Measurements from ENCODE around the gene FGF14. TPM values are rescaled to one million over a fixed set of nuclear protein-coding genes. Genes with fewer than 3 reads are reported as not detected.
A peak's percentile ranks its signal among the peaks of the same experiment; 100 is the strongest.

FGF14 gene
- under 1 TPM; under 0.01 to 0.28 TPM for total RNA-seq

DNA sequence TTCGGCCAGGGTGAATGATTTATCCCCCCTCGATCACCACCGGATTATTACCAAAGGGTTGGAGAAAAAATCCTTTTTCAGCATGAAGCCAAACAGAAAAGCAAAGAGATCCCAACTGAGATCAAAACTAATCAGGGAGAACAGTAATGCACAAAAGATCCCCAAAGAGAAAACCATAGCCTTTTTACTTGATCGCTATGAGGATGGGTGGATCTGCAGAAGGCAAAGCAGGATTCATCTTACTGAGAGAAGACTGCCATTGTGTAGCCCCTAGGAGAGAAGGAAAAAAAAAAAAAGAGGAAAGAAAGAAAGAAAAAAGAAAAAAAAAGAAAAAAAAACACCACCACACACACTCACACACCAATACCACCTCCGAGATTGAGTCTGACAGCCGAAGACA is at the start of gene FGF14:
Gene FGF14, minus strand, starts transcription at position 283 of the 400 bp plus-strand sequence.
- intact Hi-C loops (cut with DNase I) = no loop called here
- Histone ChIP-seq H3K36me3 (no peaks in the 10 kb centered on the region), H3K9me3 (no peaks in the 10 kb centered on the region), H3K27me3 (replicated peaks; ENCODE audit: insufficient read depth) (peaks cover 10% of the 10 kb centered on the region), H3K4me3 (peak within 1 kb of the TSS in 1 of 2 donors; percentile 22), H3K27ac (no peak within 1 kb of the TSS), H3K4me1 (replicated peaks) (no peaks in the 10 kb centered on the region)
- WGBS = 10% methylated on average over 6 of the region's 6 CpGs
- TF ChIP-seq, protein P1, sequence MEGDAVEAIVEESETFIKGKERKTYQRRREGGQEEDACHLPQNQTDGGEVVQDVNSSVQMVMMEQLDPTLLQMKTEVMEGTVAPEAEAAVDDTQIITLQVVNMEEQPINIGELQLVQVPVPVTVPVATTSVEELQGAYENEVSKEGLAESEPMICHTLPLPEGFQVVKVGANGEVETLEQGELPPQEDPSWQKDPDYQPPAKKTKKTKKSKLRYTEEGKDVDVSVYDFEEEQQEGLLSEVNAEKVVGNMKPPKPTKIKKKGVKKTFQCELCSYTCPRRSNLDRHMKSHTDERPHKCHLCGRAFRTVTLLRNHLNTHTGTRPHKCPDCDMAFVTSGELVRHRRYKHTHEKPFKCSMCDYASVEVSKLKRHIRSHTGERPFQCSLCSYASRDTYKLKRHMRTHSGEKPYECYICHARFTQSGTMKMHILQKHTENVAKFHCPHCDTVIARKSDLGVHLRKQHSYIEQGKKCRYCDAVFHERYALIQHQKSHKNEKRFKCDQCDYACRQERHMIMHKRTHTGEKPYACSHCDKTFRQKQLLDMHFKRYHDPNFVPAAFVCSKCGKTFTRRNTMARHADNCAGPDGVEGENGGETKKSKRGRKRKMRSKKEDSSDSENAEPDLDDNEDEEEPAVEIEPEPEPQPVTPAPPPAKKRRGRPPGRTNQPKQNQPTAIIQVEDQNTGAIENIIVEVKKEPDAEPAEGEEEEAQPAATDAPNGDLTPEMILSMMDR (IDR thresholded peaks at IDR 0.05) = no peak
- TF ChIP-seq POLR2AphosphoS5 (IDR thresholded peaks at IDR 0.05) = no peak
- TF ChIP-seq POLR2A (IDR thresholded peaks at IDR 0.05) = no peak
- DNase-seq (ENCODE audit: low spot score) = no peak

DNA sequence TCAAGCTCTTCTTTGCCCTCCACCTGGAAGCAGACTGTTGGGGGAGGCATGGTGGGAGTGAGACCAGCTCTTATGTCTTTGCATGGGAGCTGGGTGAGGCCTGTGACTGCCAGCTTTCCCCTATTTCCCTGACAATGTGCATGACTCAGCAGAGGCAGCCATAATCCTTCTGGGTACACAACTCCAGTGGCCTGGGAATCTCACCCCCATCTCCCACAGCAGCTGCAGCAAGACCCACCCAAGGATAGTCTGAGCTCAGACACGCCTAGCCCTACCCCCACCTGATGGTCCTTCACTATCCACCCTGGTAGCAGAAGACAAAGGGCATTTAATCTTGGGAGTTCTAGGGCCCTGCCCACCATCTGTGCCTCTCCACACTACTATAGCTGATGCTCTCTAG is 41.4 kb upstream of the FGF14 start:
- H3K36me3 ChIP-seq = no peaks in the 10 kb centered on the region
- no peaks in the 10 kb centered on the region for H3K4me1 ChIP-seq (replicated peaks)
- 90% methylated on average over 1 of the region's 1 CpG for WGBS
- H3K27me3 ChIP-seq (replicated peaks; ENCODE audit: insufficient read depth) = no peaks in the 10 kb centered on the region
- H3K27ac ChIP-seq = no peak overlapping the region
- TF ChIP-seq POLR2AphosphoS5 (IDR thresholded peaks at IDR 0.05) (no peak), POLR2A (IDR thresholded peaks at IDR 0.05) (no peak)
- TF ChIP-seq, protein P1 (IDR thresholded peaks at IDR 0.05) = no peak
- no peak overlapping the region for H3K4me3 ChIP-seq
- DNase-seq (ENCODE audit: low spot score) = no peak
- intact Hi-C loops (cut with DNase I) = no loop called here
- no peaks in the 10 kb centered on the region for H3K9me3 ChIP-seq

DNA sequence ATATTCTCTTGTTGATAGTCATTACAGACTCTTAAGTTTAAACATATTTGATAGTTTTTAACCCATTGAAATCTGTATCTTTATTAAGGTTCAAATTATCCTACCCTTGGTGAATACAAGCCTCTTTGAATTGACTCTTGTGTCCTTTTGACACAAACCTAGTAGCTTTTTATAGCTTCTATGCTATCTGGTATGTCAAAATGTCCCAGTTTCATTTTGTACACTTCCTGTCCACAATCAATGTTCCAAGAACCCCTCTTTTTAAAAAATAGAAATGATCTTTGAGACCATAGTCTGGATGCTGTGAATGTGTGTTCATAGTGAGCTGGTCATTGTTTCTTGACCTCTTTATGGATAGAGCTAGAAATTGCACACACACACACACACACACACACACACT is 39.2 kb upstream of the FGF14 start:
- Histone ChIP-seq H3K4me1 (replicated peaks) (no peaks in the 10 kb centered on the region), H3K4me3 (no peak overlapping the region), H3K9me3 (no peaks in the 10 kb centered on the region), H3K27me3 (replicated peaks; ENCODE audit: insufficient read depth) (no peaks in the 10 kb centered on the region), H3K36me3 (no peaks in the 10 kb centered on the region), H3K27ac (no peak overlapping the region)
- intact Hi-C loops (cut with DNase I) = no loop called here
- TF ChIP-seq, protein P1 (IDR thresholded peaks at IDR 0.05) = no peak
- no peak for TF ChIP-seq POLR2A (IDR thresholded peaks at IDR 0.05)
- no peak for TF ChIP-seq POLR2AphosphoS5 (IDR thresholded peaks at IDR 0.05)
- no peak for DNase-seq (ENCODE audit: low spot score)

DNA sequence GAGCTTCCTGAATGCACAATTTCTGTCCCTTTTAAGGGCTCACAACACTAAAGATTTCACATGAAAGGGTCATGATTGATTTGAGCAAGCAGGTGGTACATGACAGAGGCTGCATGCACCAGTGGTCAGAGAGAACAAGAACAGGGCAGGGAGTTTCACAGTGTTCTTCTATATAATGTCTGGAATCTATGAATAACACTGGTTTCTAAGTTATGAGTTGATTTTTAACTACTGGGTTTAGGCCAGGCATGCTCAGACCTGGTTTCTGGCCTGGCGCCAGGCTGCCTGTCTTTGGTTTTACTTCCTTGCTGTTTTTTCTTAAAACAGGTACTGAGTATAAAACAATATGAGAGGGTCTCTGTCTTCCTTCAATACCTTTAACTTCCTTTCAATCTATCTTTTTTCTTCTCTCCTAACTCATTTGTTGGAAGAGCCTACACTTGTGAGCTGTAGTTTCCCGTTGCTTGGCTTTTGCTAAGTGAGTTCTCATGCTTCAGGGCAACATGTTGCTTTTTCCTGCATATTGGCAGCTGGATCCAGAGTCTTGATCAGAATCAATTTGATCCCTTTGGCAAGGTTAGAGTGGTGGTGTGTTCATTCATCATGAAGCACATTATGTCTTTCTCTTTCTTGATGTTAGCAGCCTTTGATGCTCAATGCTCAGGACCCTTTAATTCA is 38.5 kb upstream of the FGF14 start:
- 31% methylated on average over 2 of the region's 2 CpGs for WGBS
- H3K27ac ChIP-seq = no peak overlapping the region
- H3K9me3 ChIP-seq = no peaks in the 10 kb centered on the region
- H3K36me3 ChIP-seq = no peaks in the 10 kb centered on the region
- H3K27me3 ChIP-seq (replicated peaks; ENCODE audit: insufficient read depth) = no peaks in the 10 kb centered on the region
- intact Hi-C loops (cut with DNase I) = no loop called here
- TF ChIP-seq, protein P1 (IDR thresholded peaks at IDR 0.05) = no peak
- no peak for TF ChIP-seq POLR2A (IDR thresholded peaks at IDR 0.05)
- no peak for TF ChIP-seq POLR2AphosphoS5 (IDR thresholded peaks at IDR 0.05)
- no peak overlapping the region for H3K4me3 ChIP-seq
- no peak for DNase-seq (ENCODE audit: low spot score)
- no peaks in the 10 kb centered on the region for H3K4me1 ChIP-seq (replicated peaks)

DNA sequence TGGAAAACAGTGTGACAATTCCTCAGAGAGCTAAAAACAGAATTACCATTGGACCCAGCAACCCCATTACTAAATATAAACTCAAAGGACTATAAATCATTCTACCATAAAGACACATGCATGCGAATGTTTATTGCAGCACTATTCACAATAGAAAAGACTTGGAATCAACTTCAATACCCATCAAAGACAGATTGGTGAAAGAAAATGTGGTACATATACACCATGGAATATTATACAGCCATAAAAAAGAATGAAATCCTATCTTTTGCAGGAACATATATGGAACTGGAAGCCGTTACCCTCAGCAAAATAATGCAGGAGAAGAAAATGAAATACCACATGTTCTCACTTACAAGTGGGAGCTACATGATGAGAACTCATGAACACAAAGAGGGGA is 20.8 kb upstream of the FGF14 start:
- intact Hi-C loops (cut with DNase I) = no loop called here
- Histone ChIP-seq H3K27me3 (replicated peaks; ENCODE audit: insufficient read depth) (no peaks in the 10 kb centered on the region), H3K36me3 (no peaks in the 10 kb centered on the region), H3K4me3 (no peak overlapping the region), H3K9me3 (no peaks in the 10 kb centered on the region), H3K27ac (no peak overlapping the region), H3K4me1 (replicated peaks) (no peaks in the 10 kb centered on the region)
- no peak for DNase-seq (ENCODE audit: low spot score)
- WGBS = 79% methylated on average over 2 of the region's 2 CpGs
- TF ChIP-seq, protein P1 (IDR thresholded peaks at IDR 0.05) = no peak
- no peak for TF ChIP-seq POLR2AphosphoS5 (IDR thresholded peaks at IDR 0.05)
- no peak for TF ChIP-seq POLR2A (IDR thresholded peaks at IDR 0.05)
